ENCODE measurements around the gene MIAT.

DNA sequence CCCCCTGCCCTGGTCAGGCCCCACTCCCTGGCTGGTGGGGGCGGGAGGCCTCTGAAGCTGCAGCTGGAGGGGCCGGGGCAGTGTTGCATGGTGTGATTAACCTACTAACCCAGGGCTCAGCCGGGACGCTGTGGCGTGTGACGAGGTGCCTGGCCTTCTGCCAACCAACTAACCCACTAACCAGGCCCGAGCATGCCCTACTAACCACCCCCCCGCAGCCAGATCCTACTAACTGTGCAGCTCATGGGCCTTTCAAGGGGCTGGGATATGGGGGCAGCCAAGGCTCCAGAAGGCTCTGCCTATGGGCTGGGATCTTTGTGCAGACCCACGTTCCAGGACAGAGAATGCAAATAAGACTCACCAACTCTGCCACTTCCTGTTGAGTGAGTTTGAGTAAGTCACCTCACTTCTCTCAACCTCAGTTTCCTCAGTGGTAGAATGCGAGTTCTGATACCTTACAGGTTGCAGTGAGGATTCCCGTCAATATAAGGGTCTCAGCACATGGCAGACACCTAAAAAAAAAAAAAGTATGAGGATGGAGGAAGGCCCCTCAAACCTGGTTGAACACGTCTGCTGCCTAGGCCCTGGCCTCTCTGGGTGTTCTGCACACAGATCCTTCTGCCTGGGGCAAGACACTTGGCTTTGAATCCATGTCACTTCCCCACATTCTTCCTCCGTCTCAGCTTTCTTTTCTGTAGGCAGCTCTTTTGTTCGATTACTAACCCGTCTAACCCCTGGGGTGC is 14.1 kb downstream of the MIAT start:
- TF ChIP-seq CTCF (IDR thresholded peaks at IDR 0.05; ENCODE audit: insufficient read depth, low read length, poor library complexity, severe bottlenecking) (no peak), EZH2phosphoT487 (conservative IDR thresholded peaks at IDR 0.05; ENCODE audit: low read length) (no peak)
